Parathyroid adenoma (tissue), 2 donors: ENCODE data around the gene FANCD2.
"Not testable (repeated sequence)": the region's sequence is repeated elsewhere in the genome, so short reads cannot be mapped to it uniquely, and the experiment has no call there.

Experiments used
- H2AFZ ChIP-seq: fragments of 300-600 bp; sonication (generic); one replicate; pipeline ENCODE4 v1.7.0; 2017; ENCODE audit warnings: antibody characterized with exemption, mild to moderate bottlenecking
- H3K27ac ChIP-seq: fragments of 300-600 bp; sonication (generic); one replicate; pipeline ENCODE4 v1.7.0; 2017
- H3K27me3 ChIP-seq: fragments of 300-600 bp; sonication (generic); one replicate; pipeline ENCODE4 v1.7.0; 2017; ENCODE audit warnings: low read length; ENCODE audit not compliant: control insufficient read depth, insufficient read depth
- H3K36me3 ChIP-seq: fragments of 300-600 bp; sonication (generic); one replicate; pipeline ENCODE4 v1.7.0; 2017; ENCODE audit warnings: low read length; ENCODE audit not compliant: control insufficient read depth, insufficient read depth
- H3K4me1 ChIP-seq: fragments of 300-600 bp; sonication (generic); one replicate; pipeline ENCODE4 v1.7.0; 2017; ENCODE audit warnings: control low read depth
- H3K4me2 ChIP-seq: fragments of 300-600 bp; sonication (generic); one replicate; pipeline ENCODE4 v1.7.0; 2017; ENCODE audit warnings: low read length
- H3K4me3 ChIP-seq: fragments of 300-600 bp; sonication (generic); one replicate; pipeline ENCODE4 v1.7.0; 2017; ENCODE audit warnings: low read depth, low read length
- H3K79me2 ChIP-seq: fragments of 300-600 bp; sonication (generic); one replicate; pipeline ENCODE4 v1.7.0; 2017; ENCODE audit warnings: control low read depth
- H3K9ac ChIP-seq: fragments of 300-600 bp; sonication (generic); one replicate; pipeline ENCODE4 v1.7.0; 2017; ENCODE audit warnings: mild to moderate bottlenecking
- H3K9me3 ChIP-seq: fragments of 300-600 bp; sonication (generic); one replicate; pipeline ENCODE4 v1.7.0; 2017; ENCODE audit warnings: low read length; ENCODE audit not compliant: control insufficient read depth
- CTCF ChIP-seq: fragments of 300-600 bp; sonication (generic); IDR thresholded peaks from one replicate; pipeline ENCODE4 v1.7.0; 2017; ENCODE audit warnings: antibody characterized with exemption, mild to moderate bottlenecking
- donor health status: primary hyperparathyroidism.

Gene FANCD2

GRCh38 chr3:10116138-10116460 lies 89.9 kb downstream of the FANCD2 start:
- H3K27ac ChIP-seq = peak overlapping the region; percentile 74
- no peak for TF ChIP-seq CTCF
- H3K27me3 ChIP-seq = no peaks in the 10 kb centered on the region
- H3K4me2 ChIP-seq = peak overlapping the region; percentile 69
- H3K79me2 ChIP-seq = peaks cover 28% of the 10 kb centered on the region
- peaks cover 8% of the 10 kb centered on the region for H3K4me1 ChIP-seq
- H3K36me3 ChIP-seq = no peaks in the 10 kb centered on the region
- H3K4me3 ChIP-seq = peak overlapping the region; percentile 80
- H2AFZ ChIP-seq = peak overlapping the region; percentile 96
- no peaks in the 10 kb centered on the region for H3K9me3 ChIP-seq
- H3K9ac ChIP-seq = peak overlapping the region; percentile 1

- no peak overlapping the region for H2AFZ ChIP-seq
- peaks cover 8% of the 10 kb centered on the region for H3K4me1 ChIP-seq
- no peaks in the 10 kb centered on the region for H3K36me3 ChIP-seq
- no peaks in the 10 kb centered on the region for H3K9me3 ChIP-seq
- no peak overlapping the region for H3K4me2 ChIP-seq
- peaks cover 28% of the 10 kb centered on the region for H3K79me2 ChIP-seq
- no peak overlapping the region for H3K9ac ChIP-seq
- TF ChIP-seq CTCF = no peak
- no peak overlapping the region for H3K4me3 ChIP-seq
- H3K27me3 ChIP-seq = no peaks in the 10 kb centered on the region
- no peak overlapping the region for H3K27ac ChIP-seq
These were observed 90.7 kb downstream of the FANCD2 start for GRCh38 chr3:10116928-10117327.

- H3K4me3 ChIP-seq = no peak overlapping the region
- no peak overlapping the region for H2AFZ ChIP-seq
- H3K9me3 ChIP-seq = no peaks in the 10 kb centered on the region
- peaks cover 42% of the 10 kb centered on the region for H3K79me2 ChIP-seq
- no peak overlapping the region for H3K27ac ChIP-seq
- H3K4me2 ChIP-seq = no peak overlapping the region
- no peaks in the 10 kb centered on the region for H3K36me3 ChIP-seq
- H3K4me1 ChIP-seq = peaks cover 8% of the 10 kb centered on the region
- no peak overlapping the region for H3K9ac ChIP-seq
- H3K27me3 ChIP-seq = no peaks in the 10 kb centered on the region
- TF ChIP-seq CTCF = no peak
These were observed 93.1 kb downstream of the FANCD2 start for GRCh38 chr3:10119376-10119775.

- TF ChIP-seq CTCF = no peak
- Histone ChIP-seq H3K9ac (no peak overlapping the region), H3K27ac (no peak overlapping the region), H3K27me3 (no peaks in the 10 kb centered on the region), H3K4me3 (no peak overlapping the region), H3K9me3 (no peaks in the 10 kb centered on the region), H2AFZ (no peak overlapping the region), H3K79me2 (peaks cover 41% of the 10 kb centered on the region), H3K36me3 (no peaks in the 10 kb centered on the region), H3K4me1 (peaks cover 8% of the 10 kb centered on the region), H3K4me2 (no peak overlapping the region)
These were observed 94.8 kb downstream of the FANCD2 start for GRCh38 chr3:10121064-10121463.

- H3K27me3 ChIP-seq = no peaks in the 10 kb centered on the region
- H3K4me3 ChIP-seq = no peak overlapping the region
- H3K36me3 ChIP-seq = no peaks in the 10 kb centered on the region
- no peak overlapping the region for H2AFZ ChIP-seq
- no peaks in the 10 kb centered on the region for H3K9me3 ChIP-seq
- H3K9ac ChIP-seq = no peak overlapping the region
- TF ChIP-seq CTCF = no peak
- H3K4me1 ChIP-seq = no peaks in the 10 kb centered on the region
- no peak overlapping the region for H3K4me2 ChIP-seq
- no peak overlapping the region for H3K27ac ChIP-seq
- peaks cover 25% of the 10 kb centered on the region for H3K79me2 ChIP-seq
These were observed 96.5 kb downstream of the FANCD2 start for GRCh38 chr3:10122724-10123123.

GRCh38 chr3:10135872-10136271 lies 109.6 kb downstream of the FANCD2 start:
- not testable (repeated sequence) for H3K4me2 ChIP-seq, H3K36me3 ChIP-seq, H2AFZ ChIP-seq, H3K79me2 ChIP-seq, H3K9me3 ChIP-seq, H3K4me3 ChIP-seq, H3K4me1 ChIP-seq, H3K27me3 ChIP-seq, H3K27ac ChIP-seq, H3K9ac ChIP-seq
